Measurements from ENCODE around the gene KLF3.
"Not testable (repeated sequence)": the region's sequence is repeated elsewhere in the genome, so short reads cannot be mapped to it uniquely, and the experiment has no call there.

The KLF3 gene

DNA sequence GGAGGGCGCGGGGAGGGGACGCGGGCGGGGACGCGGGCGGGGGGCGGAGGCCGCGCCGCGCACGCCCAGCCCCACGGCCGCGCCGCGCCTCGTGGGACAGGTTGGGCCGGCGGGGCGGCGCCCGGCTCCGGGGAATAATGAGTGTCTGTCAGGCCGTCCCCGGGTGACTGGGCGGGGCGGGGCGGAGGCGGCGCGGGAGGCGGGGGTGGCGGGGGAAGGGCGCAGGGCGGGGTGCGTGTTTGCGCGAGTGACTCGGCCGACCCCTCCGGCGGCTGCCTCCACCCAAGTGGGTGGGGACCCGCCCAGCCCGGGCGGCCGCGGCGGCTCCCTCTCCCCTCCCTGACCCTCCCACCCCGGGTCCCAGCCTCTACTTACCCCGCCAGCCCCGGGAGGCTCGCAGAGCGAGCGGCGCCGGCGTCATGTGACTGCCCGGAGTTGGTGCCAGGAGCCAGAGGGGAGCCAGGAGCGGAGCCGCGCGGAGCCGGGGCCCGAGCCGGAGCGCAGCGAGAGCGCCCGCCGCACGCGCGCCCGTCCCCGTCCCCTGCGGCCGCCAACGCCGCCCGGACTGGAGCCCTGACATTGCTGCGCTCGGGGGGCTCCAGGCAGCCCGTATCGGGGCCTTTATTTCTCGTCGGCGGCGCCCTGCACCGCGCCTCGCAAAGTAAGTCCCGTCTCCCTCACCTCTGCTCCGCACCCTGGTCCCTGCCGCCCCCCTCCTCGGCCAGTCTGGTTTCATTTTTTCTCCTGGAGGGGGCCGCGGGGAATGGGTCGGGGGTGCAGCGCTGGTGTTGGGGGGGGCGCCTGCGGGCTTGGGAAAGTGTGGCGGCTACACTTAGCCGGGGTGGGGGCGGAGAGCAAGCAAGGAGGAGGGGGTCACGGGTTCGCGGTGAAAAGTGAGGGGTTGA lies at the start of gene KLF3:
Gene KLF3 (plus strand): TSS at position 399 of the 905 bp plus-strand sequence. CDS start 16,427 bp downstream, outside the sequence.
- DNase-seq = no peak

DNA sequence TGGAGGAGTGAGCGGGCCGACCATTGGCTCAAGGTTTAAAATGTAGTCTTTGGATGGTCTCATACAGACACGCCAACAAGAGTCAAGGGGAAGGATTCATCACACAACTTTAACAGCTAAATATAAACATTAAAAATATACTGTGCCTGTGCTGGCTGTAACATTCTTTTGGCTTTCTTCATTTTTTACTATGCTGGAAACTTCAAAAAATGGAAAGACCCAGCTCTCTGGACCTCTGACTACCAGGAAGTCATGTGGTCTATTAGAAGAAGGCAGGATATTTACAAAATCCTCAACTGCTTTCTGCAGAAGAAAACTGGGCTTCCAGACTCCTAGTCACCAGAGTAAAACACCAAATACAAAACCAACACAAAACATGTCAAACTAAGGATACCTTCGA lies 49.8 kb upstream of the KLF3 start:
- no peak for DNase-seq

DNA sequence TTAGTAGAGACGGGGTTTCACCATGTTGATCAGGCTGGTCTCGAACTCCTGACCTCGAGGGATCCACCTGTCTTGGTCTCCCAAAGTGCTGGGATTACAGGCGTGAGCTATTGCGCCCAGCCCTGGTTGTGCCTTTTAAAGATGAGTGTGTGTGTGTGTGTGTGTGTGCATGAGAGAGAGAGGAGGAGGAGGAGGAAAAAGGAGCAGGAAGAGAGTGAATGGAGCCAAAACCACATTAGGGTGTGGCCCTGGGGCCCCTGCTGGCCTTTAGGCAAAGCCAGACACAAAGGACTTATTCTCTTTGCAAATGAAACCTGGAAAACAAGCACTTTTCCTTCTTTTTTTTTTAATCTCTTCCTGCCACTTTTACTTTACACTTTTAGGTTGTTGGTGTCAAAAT lies 48.2 kb upstream of the KLF3 start:
- no peak for DNase-seq

DNA sequence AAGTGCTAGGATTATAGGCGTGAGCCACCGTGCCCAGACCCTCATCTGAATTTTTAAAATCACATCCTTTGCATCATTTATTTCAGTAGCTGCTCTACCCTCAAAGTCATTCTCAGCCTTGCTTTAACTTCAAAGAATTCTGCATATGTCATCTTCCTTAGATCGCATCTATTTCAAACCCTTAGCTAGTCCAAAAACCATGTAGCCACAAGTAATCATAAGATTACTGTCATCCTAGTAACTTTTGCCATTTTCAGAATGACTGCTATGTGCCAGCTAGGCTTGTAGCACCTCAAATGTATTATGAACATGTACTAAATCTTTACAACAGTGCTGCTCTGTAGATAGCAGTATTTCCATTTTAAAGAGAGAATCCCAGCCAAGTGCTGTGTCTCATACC lies 45.5 kb upstream of the KLF3 start:
- no peak for DNase-seq

DNA sequence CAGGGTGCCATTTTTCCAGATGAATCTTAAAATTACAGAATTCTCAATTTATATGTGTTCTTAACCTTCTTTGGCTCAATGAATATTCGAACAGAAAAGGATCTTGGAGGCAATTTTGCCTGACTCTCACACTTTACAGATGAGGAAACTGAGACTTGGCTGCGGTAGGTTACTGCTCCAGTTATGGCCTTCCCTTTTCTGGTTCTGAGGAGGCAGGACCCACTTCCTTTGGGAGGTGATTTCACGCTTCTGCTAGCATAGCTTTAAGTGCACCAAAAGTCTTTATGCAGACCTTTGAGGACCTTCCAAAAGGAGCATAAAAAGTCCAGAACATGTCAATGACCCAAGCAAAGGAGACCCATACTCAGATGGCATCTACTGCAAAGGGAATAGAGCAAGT lies 44.7 kb upstream of the KLF3 start:
- no peak for DNase-seq

DNA sequence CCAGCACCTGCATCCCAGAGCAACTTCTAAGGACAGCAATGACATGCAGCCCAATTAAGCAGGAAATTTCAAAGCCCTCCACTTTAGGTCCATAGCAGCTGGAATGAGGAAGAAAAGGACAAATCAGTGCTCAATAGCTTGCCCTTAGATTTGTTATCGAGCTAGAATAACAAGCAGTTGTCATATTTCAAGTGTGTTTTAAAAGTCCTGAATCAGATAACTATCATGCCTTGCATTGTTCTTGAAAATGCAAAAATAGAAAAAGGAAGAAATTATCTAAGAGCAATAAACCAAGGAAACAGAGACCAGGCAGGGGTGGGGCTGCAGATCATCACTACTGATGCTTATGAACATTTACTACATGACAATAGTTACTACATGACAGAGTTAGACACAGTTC lies 43.9 kb upstream of the KLF3 start:
- DNase-seq = no peak

DNA sequence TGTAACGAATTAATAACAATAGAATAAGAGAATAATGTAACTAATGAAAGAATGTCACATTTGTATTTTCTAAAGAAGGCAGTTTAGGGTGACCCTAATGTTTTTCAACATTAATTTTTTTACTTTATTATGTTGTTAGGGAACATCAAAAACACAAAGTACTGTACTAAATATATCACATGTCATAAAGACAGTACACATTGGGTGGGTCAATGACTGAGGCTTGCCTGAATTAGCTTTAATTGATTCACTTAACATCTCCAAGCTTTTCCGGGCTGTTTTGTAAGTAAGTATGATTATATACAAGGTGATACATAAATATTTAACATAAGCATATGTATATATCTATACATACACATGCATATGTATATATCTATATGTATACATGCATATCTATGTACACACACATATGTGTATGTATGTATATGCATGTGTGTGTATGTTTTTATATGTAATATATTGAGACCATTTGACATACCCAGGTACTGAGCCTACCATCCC lies 43.4 kb upstream of the KLF3 start:
- no peak for DNase-seq

DNA sequence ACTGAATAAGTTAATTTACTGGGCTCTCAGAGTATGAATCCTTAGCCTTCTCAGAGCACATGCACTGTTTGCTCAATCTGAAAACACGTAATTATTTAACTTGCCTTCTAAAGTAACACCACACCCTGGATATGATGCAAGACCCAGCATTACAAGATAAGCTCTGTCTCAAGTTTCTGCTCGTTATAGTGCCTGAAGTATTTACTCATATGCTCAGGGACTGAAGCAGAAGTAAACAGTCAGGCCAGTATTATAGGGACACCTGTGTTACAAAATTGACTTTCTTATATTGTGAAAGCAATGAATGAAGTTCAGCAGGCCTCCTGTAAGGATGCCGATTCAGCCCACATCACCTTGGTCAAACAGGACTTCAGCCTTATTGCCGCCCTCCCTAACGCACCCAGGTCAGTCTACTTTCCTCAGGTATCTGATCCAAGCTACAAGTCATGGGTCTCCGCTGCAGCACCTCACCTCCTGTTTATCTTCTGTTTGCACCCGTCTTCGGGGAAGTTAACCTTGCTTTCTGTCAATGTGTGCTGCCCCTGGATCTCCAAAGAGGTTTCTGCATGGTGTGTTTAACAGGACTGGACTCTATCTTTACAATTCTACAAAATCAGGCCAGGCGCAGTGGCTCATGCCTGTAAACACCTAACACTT lies 42.8 kb upstream of the KLF3 start:
- no peak for DNase-seq

DNA sequence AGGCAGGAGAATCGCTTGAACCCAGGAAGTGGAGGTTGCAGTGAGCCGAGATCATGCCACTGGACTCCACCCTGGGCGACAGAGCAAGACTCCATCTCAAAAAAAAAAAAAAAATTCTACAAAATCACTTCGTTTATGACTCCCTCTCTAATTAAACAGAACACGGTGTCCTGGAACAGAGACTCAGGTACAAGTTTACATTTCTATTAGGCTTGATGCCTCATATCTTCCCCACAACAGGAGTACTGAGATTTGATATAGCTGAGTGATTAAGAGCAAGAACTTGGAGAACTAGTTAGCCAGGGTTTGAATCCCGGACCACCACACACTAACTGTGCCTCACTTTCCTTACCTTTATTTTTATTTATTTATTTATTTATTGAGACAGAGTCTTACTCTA lies 42.2 kb upstream of the KLF3 start:
- no peak for DNase-seq

DNA sequence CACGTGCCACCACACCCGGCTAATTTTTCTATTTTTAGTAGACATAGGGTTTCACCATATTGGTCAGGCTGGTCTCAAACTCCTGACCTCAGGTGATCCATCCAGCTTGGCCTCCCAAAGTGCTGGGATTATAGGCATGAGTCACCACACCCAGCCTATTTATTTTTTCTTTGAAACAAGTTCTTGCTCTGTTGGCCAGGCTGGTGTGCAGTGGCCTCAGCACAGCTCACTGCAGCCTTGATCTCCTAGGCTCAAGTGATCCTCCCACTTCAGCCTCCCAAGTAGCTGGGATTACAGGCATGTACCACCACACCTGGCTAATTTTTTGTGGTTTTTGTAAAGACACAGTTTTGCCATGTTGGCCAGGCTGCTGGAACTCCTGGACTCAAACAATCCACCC lies 41.7 kb upstream of the KLF3 start:
- not testable (repeated sequence) for DNase-seq

DNA sequence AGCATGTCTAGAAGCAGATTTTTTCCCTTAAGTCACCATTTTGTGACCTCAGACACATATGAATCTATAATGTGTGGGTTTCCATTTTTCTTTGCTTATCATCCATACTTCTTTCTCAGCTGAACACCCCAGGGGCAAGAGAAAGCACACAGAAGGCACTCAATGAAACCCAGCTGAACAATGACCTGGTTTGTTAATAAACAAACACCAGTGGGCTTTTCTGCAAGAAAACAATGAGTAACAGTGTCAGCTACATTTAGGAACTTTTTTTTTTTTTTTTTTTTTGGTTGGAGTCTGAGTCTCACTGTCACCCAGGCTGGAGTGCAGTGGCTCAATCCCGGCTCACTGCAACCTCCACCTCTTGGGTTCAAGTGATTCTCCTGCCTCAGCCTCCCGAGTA lies 40.7 kb upstream of the KLF3 start:
- no peak for DNase-seq

DNA sequence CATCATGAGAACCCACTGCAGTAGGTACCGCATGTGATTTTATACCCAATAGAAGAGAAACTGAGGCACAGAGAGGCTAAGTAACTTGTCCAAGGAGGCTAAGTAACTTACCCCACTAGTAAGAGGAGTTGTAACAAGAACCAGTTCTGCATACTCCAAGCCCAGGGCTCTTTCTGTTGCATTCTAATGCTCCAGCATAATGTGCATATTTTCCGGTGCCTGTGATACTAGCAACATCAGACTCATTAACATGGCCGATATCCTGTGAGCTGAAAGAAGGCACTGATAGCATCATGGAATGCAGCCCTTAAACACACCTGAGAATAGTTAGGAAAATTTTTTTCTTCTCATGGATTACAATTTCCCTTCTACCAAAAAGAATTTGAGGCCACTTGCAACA lies 39.7 kb upstream of the KLF3 start:
- DNase-seq = no peak

DNA sequence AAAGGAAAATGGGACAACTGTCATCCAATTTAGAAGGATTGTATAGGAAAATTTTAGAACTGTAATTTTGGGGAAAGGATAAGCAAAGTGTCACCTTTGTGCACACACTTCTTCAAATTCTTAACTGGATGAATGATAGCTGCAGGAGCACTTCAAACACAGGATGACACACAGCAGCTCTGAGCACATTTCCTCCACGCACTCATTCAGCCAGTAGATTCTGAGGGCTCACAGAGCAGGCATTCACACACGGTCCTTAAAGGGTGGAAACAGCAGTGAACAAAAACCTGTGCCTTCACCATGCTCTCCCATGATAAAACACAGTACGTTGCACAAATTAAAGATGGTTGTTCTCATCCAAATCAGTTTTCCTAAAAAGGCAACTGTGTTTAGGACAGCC lies 38.5 kb upstream of the KLF3 start:
- no peak for DNase-seq

DNA sequence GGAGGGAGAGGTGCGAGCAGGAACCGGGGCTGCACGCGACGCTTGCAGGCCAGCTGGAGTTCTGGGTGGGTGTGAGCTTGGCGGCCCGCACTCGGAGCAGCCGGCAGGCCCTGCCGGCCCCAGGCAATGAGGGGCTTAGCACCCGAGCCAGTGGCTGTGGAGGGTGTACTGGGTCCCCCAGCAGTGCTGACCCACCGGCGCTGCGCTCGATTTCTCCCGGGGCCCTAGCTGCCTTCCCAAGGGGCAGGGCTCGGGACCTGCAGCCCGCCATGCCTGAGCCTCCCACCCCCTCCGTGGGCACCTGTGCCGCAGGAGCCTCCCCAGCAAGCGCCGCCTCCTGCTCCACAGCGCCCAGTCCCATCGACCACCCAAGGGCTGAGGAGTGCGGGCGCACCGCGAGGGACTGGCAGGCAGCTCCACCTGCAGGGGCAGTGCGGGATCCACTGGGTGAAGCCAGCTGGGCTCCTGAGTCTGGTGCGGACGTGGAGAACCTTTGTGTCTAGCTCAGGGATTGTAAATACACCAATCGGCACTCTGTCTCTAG lies 37.0 kb upstream of the KLF3 start:
- not testable (repeated sequence) for DNase-seq

DNA sequence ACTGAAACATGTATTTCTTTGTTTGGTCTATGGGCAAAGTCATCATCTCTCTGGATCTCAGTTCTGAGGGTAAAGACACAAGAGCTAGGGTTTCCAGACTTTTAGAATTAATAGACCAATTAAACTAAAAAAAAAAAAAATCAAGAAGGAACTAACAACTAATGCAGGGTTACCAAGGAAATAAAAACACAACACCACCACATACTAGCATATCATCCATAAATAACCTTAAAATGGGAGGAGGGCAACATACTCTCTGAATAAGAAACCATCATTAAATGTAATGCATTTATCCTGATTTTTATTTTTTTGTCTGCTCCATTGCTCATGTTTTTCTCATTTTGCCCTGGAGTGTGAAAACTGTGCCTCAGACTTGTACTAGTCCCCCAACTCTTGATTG lies 33.5 kb upstream of the KLF3 start:
- no peak for DNase-seq

DNA sequence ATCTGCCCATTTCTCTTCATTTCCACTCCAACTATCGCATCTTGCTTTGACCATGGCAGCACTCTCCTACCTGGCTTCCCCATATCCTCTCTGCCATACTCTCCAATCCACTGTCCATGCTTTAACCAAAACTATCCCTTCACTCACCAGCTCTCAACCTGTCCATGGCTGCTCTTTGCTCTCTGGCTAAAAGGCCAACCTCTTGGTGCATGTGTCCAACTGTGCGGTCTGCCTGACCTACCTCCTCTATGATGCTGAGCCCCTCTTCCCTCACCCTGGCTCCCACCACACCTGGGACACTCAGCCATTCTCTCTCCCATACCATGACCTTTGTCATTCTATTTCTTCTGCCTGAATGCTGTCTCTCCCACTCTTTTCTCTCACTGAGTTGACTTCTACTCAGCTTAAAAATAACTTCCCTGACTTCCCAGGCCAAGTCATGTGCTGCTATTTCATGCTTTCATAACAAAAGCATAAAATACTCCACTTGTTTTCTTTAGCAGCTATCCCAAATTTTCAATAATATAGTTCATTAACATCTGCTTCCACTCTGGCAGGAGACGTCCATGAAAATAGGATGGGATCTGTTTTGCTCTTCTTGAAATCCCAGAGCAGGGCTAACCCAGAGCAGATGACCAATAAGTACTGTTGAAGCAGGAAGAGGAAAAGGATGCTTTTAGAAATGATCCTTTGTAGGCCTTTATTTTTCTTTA lies 29.8 kb upstream of the KLF3 start:
- no peak for DNase-seq

DNA sequence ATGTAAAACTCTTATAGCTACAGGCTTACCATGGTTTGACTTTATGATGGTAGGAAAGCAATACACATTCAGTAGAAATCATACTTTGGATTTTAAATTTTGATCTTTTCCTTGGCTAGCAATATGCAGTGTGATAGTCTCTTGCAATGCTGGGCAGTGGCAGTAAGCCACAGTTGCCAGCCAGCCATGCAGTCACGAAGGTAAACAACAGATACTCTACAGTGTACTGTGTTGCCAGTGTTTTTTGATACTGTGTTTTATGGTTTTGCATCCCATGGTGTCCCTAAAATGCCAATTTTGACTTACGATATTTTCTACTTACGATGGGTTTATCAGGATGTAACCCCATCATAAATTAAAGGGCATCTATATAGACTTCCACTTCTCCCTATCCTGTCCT lies 24.8 kb upstream of the KLF3 start:
- no peak for DNase-seq

DNA sequence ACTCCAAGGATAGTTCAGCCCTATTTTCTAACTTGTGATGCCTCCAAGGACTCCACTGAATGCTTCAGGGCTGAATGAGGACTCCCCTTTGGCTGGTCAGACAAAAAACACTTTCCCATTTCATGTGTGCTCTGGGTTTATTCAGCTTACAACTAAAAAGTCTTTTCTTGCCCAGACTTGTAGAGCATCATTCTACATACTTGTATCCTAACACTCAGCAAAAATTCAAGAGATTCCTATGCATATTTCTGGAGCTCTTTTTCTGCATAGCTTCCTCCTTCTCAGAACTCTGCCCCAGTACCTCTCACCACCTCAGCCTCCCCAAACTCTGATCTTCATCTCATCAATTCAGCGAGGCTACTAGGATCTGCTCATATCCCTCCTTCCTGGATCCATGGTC lies 22.2 kb upstream of the KLF3 start:
- no peak for DNase-seq

DNA sequence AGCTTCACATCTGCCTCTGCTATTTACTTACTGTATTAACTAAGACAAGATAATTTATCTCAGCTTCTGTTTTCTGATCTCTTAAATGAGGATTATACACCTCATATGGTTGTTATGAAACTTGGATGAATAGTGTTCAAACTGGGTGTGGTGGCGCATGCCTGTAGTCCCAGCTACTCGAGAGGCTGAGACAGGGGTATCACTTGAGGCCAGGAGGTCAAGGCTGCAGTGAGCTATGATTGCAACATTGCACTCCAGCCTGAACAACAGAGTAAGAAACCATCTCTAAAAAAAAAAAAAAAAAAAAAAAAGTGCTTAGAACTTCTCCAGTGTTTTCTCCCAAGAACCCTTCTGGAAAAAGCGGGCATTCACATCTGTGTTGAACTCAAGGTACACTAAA lies 19.8 kb upstream of the KLF3 start:
- no peak for DNase-seq

DNA sequence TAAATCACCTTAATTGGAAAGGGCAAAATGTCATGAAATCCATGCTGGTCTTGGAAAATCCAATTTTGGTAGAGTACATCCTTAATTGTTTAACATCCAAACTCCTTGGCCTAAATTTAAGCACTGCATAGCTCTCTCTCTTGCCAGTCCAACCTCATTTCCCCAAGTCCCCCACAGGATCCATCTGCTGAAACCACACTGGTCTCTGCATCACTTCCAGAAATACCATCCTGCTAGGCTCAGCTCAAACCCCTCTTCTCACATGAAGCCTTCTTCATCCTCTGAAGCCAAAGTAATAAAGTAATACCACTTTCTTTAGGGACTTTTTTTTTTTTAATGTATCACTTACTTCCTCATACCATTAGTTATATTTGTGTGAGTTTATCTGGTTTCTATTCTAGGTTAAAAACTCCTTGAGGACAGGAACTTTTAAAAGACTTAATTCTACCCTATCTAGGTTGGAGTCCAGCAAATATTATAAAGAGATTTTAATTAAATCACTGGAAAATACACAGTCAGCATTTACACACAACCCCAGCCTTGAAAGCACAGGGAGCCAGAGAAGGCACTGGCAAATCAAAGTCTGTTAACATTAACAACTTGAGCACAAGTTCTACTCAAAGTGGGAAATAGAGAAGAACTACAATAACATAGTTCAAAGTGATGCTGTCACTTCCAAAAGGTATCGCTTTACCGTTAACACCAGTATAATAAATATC lies 16.7 kb upstream of the KLF3 start:
- DNase-seq = no peak

DNA sequence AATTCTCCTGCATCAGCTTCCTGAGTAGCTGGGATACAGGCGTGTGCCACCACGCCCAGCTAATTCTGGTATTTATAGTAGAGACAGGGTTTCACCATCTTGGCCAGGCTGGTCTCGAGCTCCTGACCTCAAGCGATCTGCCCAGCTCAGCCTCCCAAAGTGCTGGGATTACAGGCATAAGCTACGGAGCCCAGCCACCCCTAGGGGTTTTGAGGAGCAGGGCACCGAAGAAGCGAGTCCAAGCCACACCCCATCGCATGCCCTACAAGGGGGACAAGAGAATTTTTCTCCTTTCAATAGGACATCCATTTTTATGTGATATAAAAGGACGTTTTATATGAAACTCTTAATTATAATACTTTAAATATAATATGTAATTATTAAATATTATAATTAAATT lies 13.9 kb upstream of the KLF3 start:
- no peak for DNase-seq

DNA sequence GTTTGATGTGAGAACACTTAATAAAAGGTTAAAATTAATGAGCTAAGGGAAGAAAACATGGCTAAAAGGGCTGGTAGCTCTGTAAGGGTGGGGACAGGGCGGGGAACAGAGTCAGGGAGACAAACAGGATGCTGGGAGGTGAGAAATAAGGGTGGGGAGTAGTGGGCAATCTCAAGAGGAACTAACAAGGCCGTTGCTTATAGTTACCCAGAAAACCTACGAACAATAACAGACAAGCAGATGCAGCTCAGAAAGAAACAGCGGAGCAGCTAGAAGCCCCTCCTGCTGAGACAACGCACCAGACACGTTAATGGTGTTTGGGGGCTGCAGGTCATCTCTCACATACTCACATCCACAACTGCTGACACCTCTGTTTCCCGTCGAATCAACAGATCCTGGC lies 9.7 kb upstream of the KLF3 start:
- DNase-seq = no peak

DNA sequence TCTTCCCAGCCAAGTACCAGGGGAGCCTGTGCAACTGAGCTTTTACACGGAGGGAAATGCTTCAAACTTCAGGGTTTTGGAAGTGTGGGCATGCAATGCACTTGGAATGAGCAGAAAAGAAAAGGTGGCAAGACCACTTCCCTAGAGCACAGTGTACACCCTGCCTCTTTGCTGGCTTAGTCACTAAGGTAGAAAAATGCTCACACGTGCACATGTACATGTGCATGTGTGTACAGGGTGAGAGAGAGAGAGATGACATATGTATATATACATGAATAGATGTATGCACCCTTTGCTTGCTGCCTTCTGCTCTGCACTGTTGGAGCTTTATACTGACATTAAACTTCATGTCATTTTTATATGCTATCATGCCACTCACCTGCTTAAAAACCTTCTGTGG lies 7.9 kb upstream of the KLF3 start:
- no peak for DNase-seq

Data from NCI-H1417 treated with DMSO at 0.1 percent for 48 hours (cell line).